Neuronal stem cell (in vitro differentiated cells): Measurements from ENCODE around the gene CEP95.

Experiments
- DNase-seq: peaks from one replicate; pipeline ENCODE4 v3.0.0-alpha.2; 2013; ENCODE audit warnings: low spot score
- H2AFZ ChIP-seq: one replicate; pipeline ENCODE4 v1.6.1; 2013; ENCODE audit warnings: mild to moderate bottlenecking, low read length, inconsistent platforms
- H2AK5ac ChIP-seq: 2 replicates; pipeline ENCODE4 v1.6.1; 2013; ENCODE audit warnings: low read depth, mild to moderate bottlenecking, inconsistent platforms, low read length, moderate library complexity, mixed read lengths
- H2BK120ac ChIP-seq: 2 replicates; pipeline ENCODE4 v1.6.1; 2013; ENCODE audit warnings: low read depth, mild to moderate bottlenecking, inconsistent platforms, low read length, moderate library complexity, mixed read lengths
- H2BK12ac ChIP-seq: one replicate; pipeline ENCODE4 v1.6.1; 2013; ENCODE audit warnings: low read length, inconsistent platforms
- H2BK15ac ChIP-seq: 2 replicates; pipeline ENCODE4 v1.6.1; 2013; ENCODE audit warnings: mild to moderate bottlenecking, low read length, inconsistent platforms, mixed read lengths
- H2BK5ac ChIP-seq: one replicate; pipeline ENCODE4 v1.6.1; 2013; ENCODE audit warnings: inconsistent platforms, mild to moderate bottlenecking, low read length, moderate library complexity
- H3K14ac ChIP-seq: one replicate; pipeline ENCODE4 v1.6.1; 2013; ENCODE audit warnings: low read length, inconsistent platforms
- H3K18ac ChIP-seq: 2 replicates; pipeline ENCODE4 v1.6.1; 2013; ENCODE audit warnings: low read length, inconsistent platforms
- H3K23ac ChIP-seq: 2 replicates; pipeline ENCODE4 v1.6.1; 2013; ENCODE audit warnings: low read depth, mild to moderate bottlenecking, mixed read lengths, low read length, inconsistent platforms; ENCODE audit not compliant: poor library complexity
- H3K27ac ChIP-seq: replicated peaks from 3 replicates; pipeline ENCODE4 v1.5.1; 2013; ENCODE audit warnings: low read length, inconsistent platforms
- H3K27me3 ChIP-seq, 3 experiments: 2 replicates each; pipeline ENCODE4 v1.6.1; 2013; ENCODE audit warnings: low read length in 3 of 3, mild to moderate bottlenecking in 2 of 3, inconsistent platforms in 1 of 3, low read depth in 1 of 3, mixed read lengths in 1 of 3, moderate library complexity in 1 of 3; ENCODE audit not compliant: control insufficient read depth in 3 of 3, insufficient read depth in 3 of 3
- H3K36me3 ChIP-seq, 2 donors: replicated peaks in 1 of 2; 2 replicates each; pipeline ENCODE4 v1.6.1; 2013; ENCODE audit warnings: low read length in 2 of 2; ENCODE audit not compliant: control insufficient read depth in 2 of 2, insufficient read depth in 2 of 2
- H3K4ac ChIP-seq: 2 replicates; pipeline ENCODE4 v1.6.1; 2013; ENCODE audit warnings: inconsistent platforms, mild to moderate bottlenecking, low read length, moderate library complexity
- H3K4me1 ChIP-seq, 2 donors: 1 replicate in 1 of 2; 2 replicates in 1 of 2; pipeline ENCODE4 v1.6.1; 2013; ENCODE audit warnings: low read length in 2 of 2, low read depth in 1 of 2; ENCODE audit not compliant: control insufficient read depth in 2 of 2, insufficient read depth in 1 of 2
- H3K4me2 ChIP-seq: one replicate; pipeline ENCODE4 v1.6.1; 2013; ENCODE audit warnings: mild to moderate bottlenecking, low read length, inconsistent platforms; ENCODE audit not compliant: insufficient read depth, poor library complexity, severe bottlenecking
- H3K4me3 ChIP-seq, 2 donors: 2 replicates each; pipeline ENCODE4 v1.5.1; 2013; ENCODE audit warnings: low read length in 2 of 2, mild to moderate bottlenecking in 2 of 2, inconsistent platforms in 1 of 2, moderate library complexity in 1 of 2
- H3K79me1 ChIP-seq: one replicate; pipeline ENCODE4 v1.6.1; 2013; ENCODE audit warnings: low read depth, mild to moderate bottlenecking, inconsistent platforms, low read length, moderate library complexity
- H3K9ac ChIP-seq: one replicate; pipeline ENCODE4 v1.6.1; 2013; ENCODE audit warnings: mild to moderate bottlenecking, low read depth, low read length, inconsistent platforms; ENCODE audit not compliant: poor library complexity
- H3K9me3 ChIP-seq, 2 donors: replicated peaks in 1 of 2; 2 replicates each; pipeline versions ENCODE3 to v1.6.1; 2013; ENCODE audit warnings: low read length in 2 of 2, mild to moderate bottlenecking in 2 of 2, inconsistent platforms in 1 of 2, low read depth in 1 of 2, mixed read lengths in 1 of 2, moderate library complexity in 1 of 2; ENCODE audit not compliant: control insufficient read depth in 2 of 2, insufficient read depth in 1 of 2
- H4K8ac ChIP-seq: one replicate; pipeline ENCODE4 v1.6.1; 2013; ENCODE audit warnings: low read depth, mild to moderate bottlenecking, inconsistent platforms, low read length, moderate library complexity
- H4K91ac ChIP-seq: one replicate; pipeline ENCODE4 v1.6.1; 2013; ENCODE audit warnings: low read length, low read depth, mild to moderate bottlenecking, inconsistent platforms; ENCODE audit not compliant: poor library complexity
- WGBS, 2 donors: extraction: QIAGEN DNeasy Blood & Tissue Kit; methylation state at CpG; one replicate each; pipeline ENCODE4 v1.1.7; 2013; ENCODE audit warnings: missing lambda C conversion rate in 2 of 2, mixed read lengths in 1 of 2; ENCODE audit not compliant: insufficient read length in 2 of 2, insufficient replicate concordance in 1 of 2; ENCODE audit errors: extremely low coverage in 2 of 2; 5-methylcytosine and 5-hydroxymethylcytosine counted together

The CEP95 gene

GRCh38 chr17:64555281-64555680 lies 48.5 kb downstream of the CEP95 start:
- Histone ChIP-seq H3K23ac (no peak overlapping the region), H3K36me3 (peaks cover 2 to 80% of the 10 kb centered on the region in 2 donors), H3K9ac (no peak overlapping the region), H3K79me1 (no peaks in the 10 kb centered on the region), H4K8ac (no peak overlapping the region), H3K27ac (no peak overlapping the region), H3K4ac (no peak overlapping the region), H3K18ac (no peak overlapping the region), H4K91ac (no peak overlapping the region), H2BK5ac (no peak overlapping the region), H2BK12ac (no peak overlapping the region), H3K4me1 (no peaks in the 10 kb centered on the region), H2BK15ac (no peak overlapping the region), H3K4me2 (no peak overlapping the region), H2AFZ (no peak overlapping the region), H3K27me3 (no peaks in the 10 kb centered on the region), H2BK120ac (no peak overlapping the region), H3K4me3 (no peak overlapping the region), H3K9me3 (no peaks in the 10 kb centered on the region), H2AK5ac (no peak overlapping the region), H3K14ac (no peak overlapping the region)
- DNase-seq, result no peak
- WGBS, 2 donors, result no CpG with 5 or more reads among the region's 4 CpGs

GRCh38 chr17:64564098-64564497 lies 57.3 kb downstream of the CEP95 start:
- Histone ChIP-seq H3K14ac (no peak overlapping the region), H2BK120ac (no peak overlapping the region), H2BK15ac (no peak overlapping the region), H3K27me3 (no peaks in the 10 kb centered on the region), H3K9me3 (no peaks in the 10 kb centered on the region), H3K4me2 (no peak overlapping the region), H3K4me3 (no peak overlapping the region), H2AFZ (no peak overlapping the region), H3K4me1 (peaks cover 0 to 2% of the 10 kb centered on the region in 2 donors), H2AK5ac (no peak overlapping the region), H3K4ac (no peak overlapping the region), H3K23ac (no peak overlapping the region), H4K91ac (no peak overlapping the region), H3K9ac (no peak overlapping the region), H3K18ac (no peak overlapping the region), H3K27ac (no peak overlapping the region), H4K8ac (no peak overlapping the region), H2BK12ac (no peak overlapping the region), H3K36me3 (peaks cover 0 to 47% of the 10 kb centered on the region in 2 donors), H2BK5ac (no peak overlapping the region), H3K79me1 (no peaks in the 10 kb centered on the region)
- DNase-seq, result no peak
- no CpG with 5 or more reads among the region's 1 CpG for WGBS, 2 donors

- no peak overlapping the region for H2AFZ ChIP-seq
- H3K27ac ChIP-seq, result no peak overlapping the region
- H3K36me3 ChIP-seq, result peaks cover 0 to 45% of the 10 kb centered on the region in 2 donors
- no peak overlapping the region for H2AK5ac ChIP-seq
- H3K79me1 ChIP-seq, result no peaks in the 10 kb centered on the region
- no peak overlapping the region for H3K14ac ChIP-seq
- DNase-seq, result no peak
- no peak overlapping the region for H3K4me2 ChIP-seq
- H3K4me3 ChIP-seq, result no peak overlapping the region
- no peak overlapping the region for H3K9ac ChIP-seq
- H4K8ac ChIP-seq, result no peak overlapping the region
- H2BK12ac ChIP-seq, result no peak overlapping the region
- no peaks in the 10 kb centered on the region for H3K27me3 ChIP-seq
- H2BK120ac ChIP-seq, result no peak overlapping the region
- no peak overlapping the region for H2BK5ac ChIP-seq
- H2BK15ac ChIP-seq, result no peak overlapping the region
- no peak overlapping the region for H3K18ac ChIP-seq
- no peak overlapping the region for H4K91ac ChIP-seq
- peaks cover 0 to 2% of the 10 kb centered on the region in 2 donors for H3K4me1 ChIP-seq
- H3K4ac ChIP-seq, result no peak overlapping the region
- H3K9me3 ChIP-seq, result no peaks in the 10 kb centered on the region
- no peak overlapping the region for H3K23ac ChIP-seq
These were observed 58.8 kb downstream of the CEP95 start for GRCh38 chr17:64565563-64565962.

GRCh38 chr17:64571746-64572145 lies 65.0 kb downstream of the CEP95 start:
- no peak overlapping the region for H3K23ac ChIP-seq
- H3K36me3 ChIP-seq, result peaks cover 0 to 49% of the 10 kb centered on the region in 2 donors
- no peak overlapping the region for H3K4me2 ChIP-seq
- no peak overlapping the region for H2BK5ac ChIP-seq
- H3K4me1 ChIP-seq, result no peaks in the 10 kb centered on the region
- no CpG with 5 or more reads among the region's 6 CpGs for WGBS, 2 donors
- no peak overlapping the region for H2BK15ac ChIP-seq
- no peak for DNase-seq
- no peak overlapping the region for H3K4ac ChIP-seq
- no peak overlapping the region for H3K27ac ChIP-seq
- H4K8ac ChIP-seq, result no peak overlapping the region
- H3K9ac ChIP-seq, result no peak overlapping the region
- H3K18ac ChIP-seq, result no peak overlapping the region
- H2AFZ ChIP-seq, result no peak overlapping the region
- H4K91ac ChIP-seq, result no peak overlapping the region
- H3K79me1 ChIP-seq, result no peaks in the 10 kb centered on the region
- no peak overlapping the region for H2BK120ac ChIP-seq
- no peak overlapping the region for H2BK12ac ChIP-seq
- H3K9me3 ChIP-seq, result no peaks in the 10 kb centered on the region
- H2AK5ac ChIP-seq, result no peak overlapping the region
- no peak overlapping the region for H3K14ac ChIP-seq
- H3K27me3 ChIP-seq, result no peaks in the 10 kb centered on the region
- H3K4me3 ChIP-seq, result no peak overlapping the region
